DND-41 (cell line): ENCODE measurements around the gene VAMP7.

Source experiments
- ATAC-seq: fragments of 200-7000 bp; cut with Tn5 transposase; 3 replicates; pipeline ENCODE4 v1.9.1; 2021; ENCODE audit warnings: low read depth; ENCODE audit not compliant: insufficient read depth
- DNase-seq: peaks from one replicate; pipeline ENCODE4 v3.0.0-alpha.2; 2020
- H2AFZ ChIP-seq: 2 replicates; pipeline ENCODE4 v1.6.0; 2012; ENCODE audit warnings: low read depth, low read length
- H3K27ac ChIP-seq: 2 replicates; pipeline ENCODE4 v1.5.1; 2012; ENCODE audit warnings: low read length, inconsistent platforms
- H3K27me3 ChIP-seq: fragments of 200-600 bp; sonication (generic); 2 replicates; pipeline ENCODE4 v1.6.0; 2012; ENCODE audit warnings: low read length, mild to moderate bottlenecking, inconsistent platforms; ENCODE audit not compliant: insufficient read depth, poor library complexity
- H3K36me3 ChIP-seq: 2 replicates; pipeline ENCODE4 v1.5.1; 2012; ENCODE audit warnings: low read length, inconsistent platforms; ENCODE audit not compliant: insufficient read depth
- H3K4me1 ChIP-seq: 2 replicates; pipeline ENCODE4 v1.5.1; 2012; ENCODE audit warnings: mild to moderate bottlenecking, low read length; ENCODE audit not compliant: insufficient read depth
- H3K4me2 ChIP-seq: 2 replicates; pipeline ENCODE4 v1.6.0; 2012; ENCODE audit warnings: mild to moderate bottlenecking, moderate library complexity, low read length, inconsistent platforms; ENCODE audit not compliant: insufficient read depth
- H3K4me3 ChIP-seq, 2 experiments: fragments of 200-600 bp in 1 of 2; shearing (Covaris generic) in 1 of 2; 2 replicates each; pipeline ENCODE4 v1.5.1; 2012 to 2016; ENCODE audit warnings: inconsistent platforms in 2 of 2, low read length in 2 of 2, mild to moderate bottlenecking in 2 of 2, low read depth in 1 of 2, moderate library complexity in 1 of 2
- H3K79me2 ChIP-seq: 2 replicates; pipeline ENCODE4 v1.6.0; 2012; ENCODE audit warnings: low read length, inconsistent platforms; ENCODE audit not compliant: insufficient read depth
- H3K9ac ChIP-seq: 2 replicates; pipeline ENCODE4 v1.6.0; 2012; ENCODE audit warnings: low read depth, mild to moderate bottlenecking, inconsistent platforms, low read length, moderate library complexity
- H3K9me3 ChIP-seq: 2 replicates; pipeline ENCODE4 v1.5.1; 2012; ENCODE audit warnings: low read length, moderate library complexity, mild to moderate bottlenecking, inconsistent platforms; ENCODE audit not compliant: insufficient read depth, severe bottlenecking
- H4K20me1 ChIP-seq: 2 replicates; pipeline ENCODE4 v1.6.0; 2012; ENCODE audit warnings: low read length; ENCODE audit not compliant: insufficient read depth
- EZH2 ChIP-seq: IDR thresholded peaks from 3 replicates; pipeline ENCODE4 v1.6.1; 2012; ENCODE audit warnings: borderline replicate concordance, low read depth, mild to moderate bottlenecking, moderate library complexity, low read length, inconsistent platforms; ENCODE audit not compliant: severe bottlenecking
- TF ChIP-seq, protein P1 (sequence below): IDR thresholded peaks from 2 replicates; pipeline ENCODE4 v1.5.1; 2012; ENCODE audit warnings: borderline replicate concordance, low read length, moderate library complexity, mild to moderate bottlenecking; ENCODE audit not compliant: poor library complexity, severe bottlenecking; ENCODE audit errors: extremely low read depth

Gene VAMP7

GRCh38 chrX:155888139-155888538, 7.0 kb downstream of the VAMP7 start:
- ATAC-seq (no peak), DNase-seq (no peak)
- no peak overlapping the region for H3K4me2 ChIP-seq
- TF ChIP-seq, protein P1, sequence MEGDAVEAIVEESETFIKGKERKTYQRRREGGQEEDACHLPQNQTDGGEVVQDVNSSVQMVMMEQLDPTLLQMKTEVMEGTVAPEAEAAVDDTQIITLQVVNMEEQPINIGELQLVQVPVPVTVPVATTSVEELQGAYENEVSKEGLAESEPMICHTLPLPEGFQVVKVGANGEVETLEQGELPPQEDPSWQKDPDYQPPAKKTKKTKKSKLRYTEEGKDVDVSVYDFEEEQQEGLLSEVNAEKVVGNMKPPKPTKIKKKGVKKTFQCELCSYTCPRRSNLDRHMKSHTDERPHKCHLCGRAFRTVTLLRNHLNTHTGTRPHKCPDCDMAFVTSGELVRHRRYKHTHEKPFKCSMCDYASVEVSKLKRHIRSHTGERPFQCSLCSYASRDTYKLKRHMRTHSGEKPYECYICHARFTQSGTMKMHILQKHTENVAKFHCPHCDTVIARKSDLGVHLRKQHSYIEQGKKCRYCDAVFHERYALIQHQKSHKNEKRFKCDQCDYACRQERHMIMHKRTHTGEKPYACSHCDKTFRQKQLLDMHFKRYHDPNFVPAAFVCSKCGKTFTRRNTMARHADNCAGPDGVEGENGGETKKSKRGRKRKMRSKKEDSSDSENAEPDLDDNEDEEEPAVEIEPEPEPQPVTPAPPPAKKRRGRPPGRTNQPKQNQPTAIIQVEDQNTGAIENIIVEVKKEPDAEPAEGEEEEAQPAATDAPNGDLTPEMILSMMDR: no peak
- TF ChIP-seq EZH2: no peak
- H3K36me3 ChIP-seq: peaks cover 23% of the 10 kb centered on the region; the same call in 1 of the 2 replicates
- peaks cover 6% of the 10 kb centered on the region for H3K79me2 ChIP-seq
- H3K27ac ChIP-seq: no peak overlapping the region
- no peaks in the 10 kb centered on the region for H3K27me3 ChIP-seq
- H2AFZ ChIP-seq: no peak overlapping the region
- H3K4me1 ChIP-seq: no peaks in the 10 kb centered on the region; the same call in 1 of the 2 replicates
- H3K9ac ChIP-seq: no peak overlapping the region
- no peak overlapping the region for H3K4me3 ChIP-seq
- H4K20me1 ChIP-seq: no peaks in the 10 kb centered on the region
- H3K9me3 ChIP-seq: no peaks in the 10 kb centered on the region

- Histone ChIP-seq H3K9ac (no peak overlapping the region), H3K27ac (no peak overlapping the region), H4K20me1 (no peaks in the 10 kb centered on the region), H3K36me3 (peaks cover 23% of the 10 kb centered on the region; the same call in 1 of the 2 replicates), H3K79me2 (peaks cover 3% of the 10 kb centered on the region; the same call in 1 of the 2 replicates), H3K27me3 (no peaks in the 10 kb centered on the region), H3K4me1 (no peaks in the 10 kb centered on the region), H3K9me3 (no peaks in the 10 kb centered on the region), H2AFZ (no peak overlapping the region), H3K4me2 (no peak overlapping the region), H3K4me3 (no peak overlapping the region)
- ATAC-seq: no peak
- DNase-seq: no peak
- no peak for TF ChIP-seq EZH2
- TF ChIP-seq, protein P1: no peak
These were observed 8.2 kb downstream of the VAMP7 start for GRCh38 chrX:155889328-155889727.

DNA sequence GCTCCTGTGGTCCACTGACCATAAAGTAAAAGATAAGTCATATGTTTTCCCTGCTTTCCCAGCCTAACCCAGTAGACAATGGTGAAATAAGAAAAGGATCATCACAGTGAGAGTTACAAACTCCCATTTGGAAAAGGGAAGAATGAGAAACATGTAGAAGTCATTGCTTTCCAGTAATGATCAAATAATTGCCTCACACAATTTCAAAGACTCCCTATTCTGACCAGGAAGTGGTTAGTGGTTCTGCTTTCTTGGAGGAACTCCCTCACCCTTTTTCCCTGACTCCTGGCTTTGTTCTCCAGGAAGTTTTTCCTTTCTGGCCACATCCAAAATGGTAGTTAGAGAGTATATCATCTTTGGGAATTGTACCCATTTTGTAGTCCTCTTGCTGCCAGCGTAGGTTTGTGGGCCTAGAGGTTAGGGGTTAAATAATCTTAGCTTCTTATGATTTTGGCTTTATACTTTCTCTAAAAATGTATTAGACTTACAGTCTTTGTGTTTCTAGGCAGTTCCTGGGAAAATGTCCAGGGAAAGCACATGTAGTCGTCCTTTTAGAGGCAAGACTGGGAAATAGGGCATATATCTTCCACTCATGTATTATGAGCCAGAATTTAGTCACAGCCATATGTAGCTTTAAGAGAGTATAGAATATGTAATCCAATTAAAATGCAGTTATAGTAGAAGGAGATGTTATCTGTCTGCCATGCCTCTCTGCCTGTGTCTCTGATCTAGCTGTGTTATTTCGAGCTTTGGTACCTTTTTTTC, 10.5 kb downstream of the VAMP7 start:
- no peak overlapping the region for H3K9ac ChIP-seq
- no peak overlapping the region for H3K4me3 ChIP-seq

More for the DNA sequence above, 10.5 kb downstream of the VAMP7 start:
- ATAC-seq: no peak
- no peaks in the 10 kb centered on the region for H3K4me1 ChIP-seq
- H2AFZ ChIP-seq: no peak overlapping the region
- no peaks in the 10 kb centered on the region for H3K9me3 ChIP-seq
- no peak overlapping the region for H3K4me2 ChIP-seq
- DNase-seq: no peak
- H3K27me3 ChIP-seq: no peaks in the 10 kb centered on the region
- no peak overlapping the region for H3K27ac ChIP-seq
- no peak for TF ChIP-seq EZH2
- TF ChIP-seq, protein P1: no peak
- no peaks in the 10 kb centered on the region for H4K20me1 ChIP-seq
- H3K36me3 ChIP-seq: peaks cover 33% of the 10 kb centered on the region; the same call in 1 of the 2 replicates
- H3K79me2 ChIP-seq: no peaks in the 10 kb centered on the region
